Activated T-helper 17 cell treated with anti-CD3 and anti-CD28 coated beads, Interleukin-2, amount 50 U/mL, for 72 hours (primary cell): Measurements from ENCODE around the gene GLOD4. TPM values are rescaled to one million over a fixed set of nuclear protein-coding genes. Genes with fewer than 3 reads are reported as not detected.
"Not testable (repeated sequence)": the region's sequence is repeated elsewhere in the genome, so short reads cannot be mapped to it uniquely, and the experiment has no call there.

Source experiments
- ATAC-seq: fragments of 150-1000 bp; cut with Tn5 transposase; replicated peaks from 2 replicates; pipeline ENCODE4 v1.10.0; 2021; ENCODE audit warnings: mild to moderate bottlenecking, moderate library complexity
- H3K27ac Mint-ChIP-seq: one replicate; pipeline ENCODE4 v1.8.0; 2022; ENCODE audit warnings: mixed read lengths
- H3K27me3 Mint-ChIP-seq: one replicate; pipeline ENCODE4 v1.8.0; 2022; ENCODE audit warnings: mixed read lengths
- H3K36me3 Mint-ChIP-seq: one replicate; pipeline ENCODE4 v1.8.0; 2022; ENCODE audit warnings: low read depth, mild to moderate bottlenecking, mixed read lengths
- H3K4me1 Mint-ChIP-seq: one replicate; pipeline ENCODE4 v1.8.0; 2022; ENCODE audit warnings: mixed read lengths
- H3K4me3 Mint-ChIP-seq: one replicate; pipeline ENCODE4 v1.8.0; 2022; ENCODE audit warnings: mild to moderate bottlenecking, mixed read lengths
- H3K9me3 Mint-ChIP-seq: one replicate; pipeline ENCODE4 v1.8.0; 2022; ENCODE audit warnings: mixed read lengths
- total RNA-seq, 2 donors: library from RNA; stranded (reverse); gene quantifications; one replicate each; pipeline ENCODE4 v1.2.3, GENCODE V29; 2022

Gene GLOD4
- total RNA-seq, 2 donors from 2014 or later: 41.5 to 59.0 TPM

GRCh38 chr17:748604-749003 lies 33.5 kb downstream of the GLOD4 start:
- peaks cover 32% of the 10 kb centered on the region for H3K4me1 Mint-ChIP-seq
- ATAC-seq, H3K27me3 Mint-ChIP-seq, H3K9me3 Mint-ChIP-seq: not testable (repeated sequence)
- H3K36me3 Mint-ChIP-seq: peaks cover 69% of the 10 kb centered on the region
- H3K27ac Mint-ChIP-seq: peak overlapping the region; percentile 61
- H3K4me3 Mint-ChIP-seq: peak overlapping the region; percentile 34

GRCh38 chr17:746783-747629 lies 35.1 kb downstream of the GLOD4 start:
- Mint-ChIP-seq H3K4me3 (no peak overlapping the region), H3K9me3 (no peaks in the 10 kb centered on the region), H3K4me1 (peaks cover 32% of the 10 kb centered on the region), H3K27me3 (no peaks in the 10 kb centered on the region), H3K36me3 (peaks cover 85% of the 10 kb centered on the region), H3K27ac (no peak overlapping the region)
- no peak for ATAC-seq

- Mint-ChIP-seq H3K27ac (no peak overlapping the region), H3K27me3 (no peaks in the 10 kb centered on the region), H3K36me3 (peaks cover 88% of the 10 kb centered on the region), H3K4me1 (peaks cover 33% of the 10 kb centered on the region), H3K4me3 (no peak overlapping the region), H3K9me3 (no peaks in the 10 kb centered on the region)
- no peak for ATAC-seq
Measured at GRCh38 chr17:746181-746580, 35.9 kb downstream of the GLOD4 start.

GRCh38 chr17:745406-745805 lies 36.7 kb downstream of the GLOD4 start:
- Mint-ChIP-seq H3K27me3 (no peaks in the 10 kb centered on the region), H3K27ac (no peak overlapping the region), H3K36me3 (peaks cover 88% of the 10 kb centered on the region), H3K4me1 (peaks cover 33% of the 10 kb centered on the region), H3K9me3 (no peaks in the 10 kb centered on the region), H3K4me3 (no peak overlapping the region)
- no peak for ATAC-seq

DNA sequence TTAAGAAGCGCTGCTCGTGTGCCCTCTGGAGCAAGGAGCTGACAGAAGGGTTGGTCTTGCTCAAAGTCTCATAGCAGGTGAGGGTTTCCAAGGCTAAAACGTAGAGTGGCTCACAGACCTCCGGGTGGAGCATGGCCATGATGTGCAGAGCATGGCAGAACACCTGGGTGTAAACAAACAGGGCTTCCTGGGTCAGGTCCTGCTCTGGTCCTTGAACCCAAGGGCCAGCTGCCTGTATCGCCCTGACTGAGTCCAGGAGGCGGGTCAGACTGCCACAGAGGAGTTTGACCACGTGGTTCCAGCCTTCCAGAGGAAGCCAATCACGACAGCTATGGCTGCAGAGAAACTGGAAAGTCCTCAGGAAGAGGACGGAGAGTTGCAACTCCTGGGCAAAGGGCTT lies 37.1 kb downstream of the GLOD4 start:
- peaks cover 88% of the 10 kb centered on the region for H3K36me3 Mint-ChIP-seq
- no peak overlapping the region for H3K27ac Mint-ChIP-seq
- H3K27me3 Mint-ChIP-seq: no peaks in the 10 kb centered on the region
- no peak for ATAC-seq
- H3K4me1 Mint-ChIP-seq: peaks cover 32% of the 10 kb centered on the region
- no peak overlapping the region for H3K4me3 Mint-ChIP-seq
- no peaks in the 10 kb centered on the region for H3K9me3 Mint-ChIP-seq

GRCh38 chr17:743139-743538 lies 38.9 kb downstream of the GLOD4 start:
- no peak overlapping the region for H3K27ac Mint-ChIP-seq
- no peak for ATAC-seq
- no peaks in the 10 kb centered on the region for H3K9me3 Mint-ChIP-seq
- no peaks in the 10 kb centered on the region for H3K27me3 Mint-ChIP-seq
- peaks cover 95% of the 10 kb centered on the region for H3K36me3 Mint-ChIP-seq
- H3K4me1 Mint-ChIP-seq: peaks cover 18% of the 10 kb centered on the region
- H3K4me3 Mint-ChIP-seq: no peak overlapping the region

GRCh38 chr17:742147-742793 lies 39.8 kb downstream of the GLOD4 start:
- Mint-ChIP-seq H3K9me3 (no peaks in the 10 kb centered on the region), H3K4me3 (no peak overlapping the region), H3K27me3 (no peaks in the 10 kb centered on the region), H3K27ac (no peak overlapping the region), H3K36me3 (peaks cover 95% of the 10 kb centered on the region), H3K4me1 (peaks cover 14% of the 10 kb centered on the region)
- ATAC-seq: no peak

DNA sequence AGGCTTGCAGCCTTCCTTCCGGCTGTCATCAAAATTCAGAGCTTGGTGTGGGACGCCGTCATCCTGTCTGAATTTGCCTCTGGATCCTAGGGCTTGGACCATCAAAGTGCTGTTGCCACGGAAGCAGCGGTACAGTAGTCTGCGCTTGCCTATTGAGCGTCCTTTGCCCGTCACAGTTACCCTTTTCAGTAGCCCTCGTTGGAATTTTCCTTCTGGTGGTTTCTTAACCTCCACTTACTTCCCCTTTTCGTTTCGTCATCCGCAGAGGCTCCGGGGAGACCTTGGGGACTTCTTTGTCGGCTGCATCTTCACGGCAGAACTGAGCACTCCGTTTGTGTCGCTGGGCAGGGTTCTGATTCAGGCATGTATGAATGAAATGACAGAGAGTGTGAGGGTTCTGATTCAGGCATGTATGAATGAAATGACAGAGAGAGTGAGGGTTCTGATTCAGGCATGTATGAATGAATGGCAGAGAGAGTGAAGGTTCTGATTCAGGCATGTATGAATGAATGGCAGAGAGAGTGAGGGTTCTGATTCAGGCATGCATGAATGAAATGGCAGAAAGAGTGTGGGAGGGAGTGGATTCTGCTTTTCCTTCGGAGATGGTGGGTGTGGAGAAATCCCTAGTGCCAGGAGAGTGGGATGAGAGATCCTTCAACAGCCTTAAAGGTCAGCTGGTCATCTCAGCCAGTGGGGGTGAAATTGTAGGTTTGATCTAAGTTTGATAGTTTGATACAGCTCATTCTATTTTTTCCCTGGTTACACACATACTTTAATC lies 41.7 kb downstream of the GLOD4 start:
- ATAC-seq: peak; percentile 92
- H3K4me3 Mint-ChIP-seq: peak overlapping the region; percentile 45

GRCh38 chr17:737561-738113 lies 44.4 kb downstream of the GLOD4 start:
- H3K4me3 Mint-ChIP-seq: no peak overlapping the region
- H3K36me3 Mint-ChIP-seq: peaks cover 94% of the 10 kb centered on the region
- no peak for ATAC-seq
- H3K27ac Mint-ChIP-seq: no peak overlapping the region
- no peaks in the 10 kb centered on the region for H3K27me3 Mint-ChIP-seq
- H3K4me1 Mint-ChIP-seq: peaks cover 22% of the 10 kb centered on the region
- no peaks in the 10 kb centered on the region for H3K9me3 Mint-ChIP-seq

More for the DNA sequence above, 41.7 kb downstream of the GLOD4 start:
- Mint-ChIP-seq H3K9me3 (no peaks in the 10 kb centered on the region), H3K4me1 (peaks cover 14% of the 10 kb centered on the region), H3K27me3 (no peaks in the 10 kb centered on the region), H3K36me3 (peaks cover 94% of the 10 kb centered on the region), H3K27ac (peak overlapping the region; percentile 64)

- ATAC-seq: no peak
- no peaks in the 10 kb centered on the region for H3K9me3 Mint-ChIP-seq
- no peaks in the 10 kb centered on the region for H3K27me3 Mint-ChIP-seq
- peak overlapping the region; percentile 93 for H3K4me3 Mint-ChIP-seq
- H3K4me1 Mint-ChIP-seq: peaks cover 8% of the 10 kb centered on the region
- H3K27ac Mint-ChIP-seq: peak overlapping the region; percentile 91
- peaks cover 60% of the 10 kb centered on the region for H3K36me3 Mint-ChIP-seq
Measured at GRCh38 chr17:733743-734142, 48.3 kb downstream of the GLOD4 start.

GRCh38 chr17:732902-733720 lies 49.0 kb downstream of the GLOD4 start:
- peaks cover 8% of the 10 kb centered on the region for H3K4me1 Mint-ChIP-seq
- peak; percentile 82 for ATAC-seq
- H3K36me3 Mint-ChIP-seq: peaks cover 54% of the 10 kb centered on the region
- no peaks in the 10 kb centered on the region for H3K27me3 Mint-ChIP-seq
- H3K27ac Mint-ChIP-seq: peak overlapping the region; percentile 91
- H3K9me3 Mint-ChIP-seq: no peaks in the 10 kb centered on the region
- peak overlapping the region; percentile 93 for H3K4me3 Mint-ChIP-seq

DNA sequence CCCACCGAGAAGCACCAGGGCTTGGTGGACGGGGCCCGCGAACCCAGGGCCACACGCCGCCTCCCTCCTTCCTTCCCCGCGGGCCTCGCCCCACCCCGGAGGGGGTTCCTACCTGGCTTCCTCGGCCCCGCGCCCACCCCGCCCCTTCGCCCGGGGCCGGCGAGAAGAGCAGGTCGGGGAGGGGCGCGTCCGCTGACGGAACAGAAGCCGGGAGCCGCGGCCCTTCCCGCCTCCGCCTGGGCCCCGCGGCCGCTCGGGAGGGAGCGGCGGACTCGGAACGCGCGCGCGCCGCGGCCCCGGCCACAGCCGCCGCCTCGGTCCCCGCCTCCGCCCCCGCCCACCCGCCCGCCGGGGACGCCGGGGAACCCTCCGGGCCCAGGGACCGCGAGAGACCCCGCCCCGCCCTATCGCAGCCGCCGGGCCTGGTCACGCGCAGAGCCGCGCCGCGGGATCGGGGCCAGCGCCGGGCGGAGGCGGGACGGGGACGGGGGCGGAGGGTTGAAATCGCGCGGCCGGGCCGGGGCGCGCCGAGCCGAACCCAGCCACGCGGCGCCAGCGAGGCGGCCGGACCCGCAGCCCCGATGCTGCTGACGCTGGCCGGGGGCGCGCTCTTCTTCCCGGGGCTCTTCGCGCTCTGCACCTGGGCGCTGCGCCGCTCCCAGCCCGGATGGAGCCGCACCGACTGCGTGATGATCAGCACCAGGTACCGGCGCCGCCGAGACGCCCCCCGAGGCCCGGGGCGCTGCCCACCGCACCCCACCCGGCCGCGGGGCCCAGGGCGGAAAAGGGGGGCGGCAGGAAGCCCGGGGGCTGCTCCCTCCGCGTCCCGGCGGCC lies 49.8 kb downstream of the GLOD4 start, which contains the start of gene TLCD3A:
Gene TLCD3A, plus strand, starts transcription at position 530 of the 835 bp plus-strand sequence. Its CDS starts 52 bp downstream, at position 582.
- Mint-ChIP-seq H3K36me3 (peaks cover 46% of the 10 kb centered on the region), H3K27me3 (no peaks in the 10 kb centered on the region), H3K4me1 (peaks cover 8% of the 10 kb centered on the region), H3K4me3 (peak within 1 kb of the TSS; percentile 93), H3K27ac (peak within 1 kb of the TSS; percentile 91), H3K9me3 (no peaks in the 10 kb centered on the region)
- peak; percentile 66 for ATAC-seq

DNA sequence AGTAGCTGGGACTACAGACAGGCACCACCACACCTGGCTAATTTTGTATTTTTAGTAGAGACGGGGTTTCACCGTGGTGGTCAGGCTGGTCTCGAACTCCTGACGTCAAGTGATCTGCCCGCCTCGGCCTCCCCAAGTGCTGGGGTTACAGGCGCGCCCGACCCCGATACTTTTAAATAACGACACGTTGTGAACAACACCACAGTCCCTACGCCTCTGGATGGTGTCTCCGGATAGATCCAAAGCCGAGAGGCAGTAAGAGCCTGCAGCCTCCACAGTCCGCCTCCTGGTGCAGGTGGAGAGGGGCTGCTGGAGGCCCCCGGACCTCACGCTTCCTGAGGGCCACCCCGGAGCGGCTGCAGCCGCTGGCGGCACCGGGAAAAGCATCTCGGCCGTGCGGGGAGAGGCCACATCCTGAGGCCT lies 50.4 kb downstream of the GLOD4 start:
- peaks cover 40% of the 10 kb centered on the region for H3K36me3 Mint-ChIP-seq
- H3K9me3 Mint-ChIP-seq: no peaks in the 10 kb centered on the region
- peaks cover 3% of the 10 kb centered on the region for H3K27me3 Mint-ChIP-seq
- peak overlapping the region; percentile 48 for H3K27ac Mint-ChIP-seq
- H3K4me3 Mint-ChIP-seq: peak overlapping the region; percentile 68
- ATAC-seq: peak; percentile 1
- peaks cover 8% of the 10 kb centered on the region for H3K4me1 Mint-ChIP-seq
